RCC 7860 (cell line): ENCODE data around the gene PABPN1L.

Experiments used
- DNase-seq: peaks from one replicate; pipeline ENCODE4 v3.0.0-alpha.2; 2015; ENCODE audit warnings: low spot score
- FAIRE-seq: peaks from 2 replicates; lab custom pipeline; 2012; peaks lifted over from hg19 to GRCh38; lab: Jason Lieb, UNC

Gene PABPN1L

GRCh38 chr16:88815901-88816589 is 50.4 kb downstream of the PABPN1L start:
- FAIRE-seq = no peak
- DNase-seq = peak; percentile 13

GRCh38 chr16:88815227-88815626 is 51.2 kb downstream of the PABPN1L start:
- DNase-seq (no peak), FAIRE-seq (no peak)

DNA sequence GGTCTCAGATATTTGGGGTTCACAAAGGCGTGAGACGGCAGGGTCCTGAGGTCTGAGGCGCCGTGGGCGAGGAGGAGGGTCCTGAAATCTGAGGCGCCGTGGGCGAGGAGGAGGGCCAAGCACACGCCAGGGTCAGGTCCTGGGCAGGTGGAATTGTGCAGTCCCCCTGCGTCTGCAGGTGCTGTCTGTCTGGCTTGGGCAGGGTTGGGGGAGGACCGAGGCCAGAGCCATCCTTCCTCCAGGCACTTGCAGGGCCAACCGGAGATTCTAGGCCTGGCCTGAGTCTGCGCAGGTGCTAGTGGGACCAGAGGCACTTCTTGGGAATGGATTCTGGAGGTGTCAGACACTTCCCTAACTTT is 52.3 kb downstream of the PABPN1L start:
- FAIRE-seq = no peak
- no peak for DNase-seq
